SK-N-SH treated with all-trans-retinoic acid at 6 μM for 48 hours (cell line): ENCODE data around the gene DNAJB1.

Experiments used
- ATAC-seq: fragments of 200-7000 bp; cut with Tn5 transposase; 3 replicates; pipeline ENCODE4 v1.9.1; 2020; ENCODE audit warnings: mild to moderate bottlenecking, moderate library complexity
- ARNTL ChIP-seq: fragments of 450-650 bp; formaldehyde crosslinking; IDR thresholded peaks from 2 replicates; pipeline ENCODE4 v1.5.0; 2020; ENCODE audit warnings: low read depth, mild to moderate bottlenecking, moderate library complexity, borderline replicate concordance
- BACH2 ChIP-seq: fragments of 250-450 bp; sonication (Bioruptor Pico); IDR thresholded peaks from 2 replicates; pipeline ENCODE4 v1.9.0; 2021; ENCODE audit warnings: mild to moderate bottlenecking, borderline replicate concordance
- CSDC2 ChIP-seq: fragments of 250-450 bp; sonication (Bioruptor Pico); IDR thresholded peaks from 2 replicates; pipeline ENCODE4 v1.5.0; 2020; ENCODE audit warnings: mild to moderate bottlenecking, moderate library complexity
- ESRRG ChIP-seq: fragments of 250-450 bp; sonication (Bioruptor Pico); IDR thresholded peaks from 2 replicates; pipeline ENCODE4 v1.6.1; 2021; ENCODE audit warnings: mild to moderate bottlenecking
- GLIS3 ChIP-seq: fragments of 250-450 bp; sonication (Bioruptor Pico); IDR thresholded peaks from 2 replicates; pipeline ENCODE4 v1.5.0; 2020; ENCODE audit warnings: mild to moderate bottlenecking, moderate library complexity
- ISL1 ChIP-seq: fragments of 250-450 bp; sonication (Bioruptor Pico); IDR thresholded peaks from 2 replicates; pipeline ENCODE4 v2.1.2; 2022; ENCODE audit warnings: mild to moderate bottlenecking, moderate library complexity
- OSR1 ChIP-seq: fragments of 250-450 bp; sonication (Bioruptor Pico); IDR thresholded peaks from 2 replicates; pipeline ENCODE4 v1.8.0; 2022; ENCODE audit warnings: moderate library complexity, mild to moderate bottlenecking, inconsistent platforms
- PPARA ChIP-seq: fragments of 250-450 bp; sonication (Bioruptor Pico); IDR thresholded peaks from 2 replicates; pipeline ENCODE4 v1.5.0; 2020; ENCODE audit warnings: mild to moderate bottlenecking, borderline replicate concordance
- RARB ChIP-seq: fragments of 250-450 bp; sonication (Bioruptor Pico); IDR thresholded peaks from 2 replicates; pipeline ENCODE4 v1.8.0; 2021; ENCODE audit warnings: mild to moderate bottlenecking, moderate library complexity
- SNAI2 ChIP-seq: fragments of 250-450 bp; sonication (Bioruptor Pico); IDR thresholded peaks from 2 replicates; pipeline ENCODE4 v1.5.0; 2020; ENCODE audit warnings: mild to moderate bottlenecking, moderate library complexity
- TCF4 ChIP-seq: fragments of 250-450 bp; sonication (Bioruptor Pico); IDR thresholded peaks from 2 replicates; pipeline ENCODE4 v1.8.0; 2021; ENCODE audit warnings: mild to moderate bottlenecking, moderate library complexity, borderline replicate concordance
- TOX ChIP-seq: fragments of 250-450 bp; sonication (Bioruptor Pico); IDR thresholded peaks from 2 replicates; pipeline ENCODE4 v1.8.0; 2021; ENCODE audit warnings: mild to moderate bottlenecking, moderate library complexity, borderline replicate concordance
- TSHZ2 ChIP-seq: fragments of 250-450 bp; sonication (Bioruptor Pico); IDR thresholded peaks from 2 replicates; pipeline ENCODE4 v1.5.0; 2020; ENCODE audit warnings: mild to moderate bottlenecking, moderate library complexity
- ZC3H10 ChIP-seq: fragments of 250-450 bp; sonication (Bioruptor Pico); IDR thresholded peaks from 2 replicates; pipeline ENCODE4 v1.5.1; 2021; ENCODE audit warnings: mild to moderate bottlenecking, moderate library complexity
- ZFP3 ChIP-seq: fragments of 250-450 bp; sonication (Bioruptor Pico); IDR thresholded peaks from 2 replicates; pipeline ENCODE4 v1.5.0; 2020; ENCODE audit warnings: mild to moderate bottlenecking, moderate library complexity
- ZFP30 ChIP-seq: fragments of 450-650 bp; formaldehyde crosslinking; IDR thresholded peaks from 2 replicates; pipeline ENCODE4 v1.5.0; 2022; ENCODE audit warnings: mild to moderate bottlenecking, moderate library complexity
- ZNF565 ChIP-seq: fragments of 450-650 bp; formaldehyde crosslinking; conservative IDR thresholded peaks from 2 replicates; pipeline ENCODE4 v1.5.0; 2020; ENCODE audit warnings: low read depth, mild to moderate bottlenecking, moderate library complexity
- ZNF70 ChIP-seq: fragments of 450-650 bp; formaldehyde crosslinking; IDR thresholded peaks from 2 replicates; pipeline ENCODE4 v1.5.0; 2020; ENCODE audit warnings: mild to moderate bottlenecking, moderate library complexity
- ZNF8 ChIP-seq: fragments of 450-650 bp; formaldehyde crosslinking; IDR thresholded peaks from 2 replicates; pipeline ENCODE4 v1.5.0; 2020; ENCODE audit warnings: mild to moderate bottlenecking, moderate library complexity
- TF ChIP-seq, protein P1 (sequence below): fragments of 250-450 bp; sonication (Bioruptor Pico); IDR thresholded peaks from 2 replicates; pipeline ENCODE4 v1.5.1; 2020; ENCODE audit warnings: low read depth, mild to moderate bottlenecking, moderate library complexity
- TF ChIP-seq, protein P2 (sequence below): fragments of 250-450 bp; sonication (Bioruptor Pico); IDR thresholded peaks from 2 replicates; pipeline ENCODE4 v1.8.0; 2020; ENCODE audit warnings: mild to moderate bottlenecking, moderate library complexity, borderline replicate concordance
- TF ChIP-seq, protein P3 (sequence below): fragments of 250-450 bp; sonication (Bioruptor Pico); IDR thresholded peaks from 2 replicates; pipeline ENCODE4 v1.8.0; 2021; ENCODE audit warnings: low read depth, mild to moderate bottlenecking, moderate library complexity, borderline replicate concordance
- TF ChIP-seq, protein P4 (sequence below): fragments of 250-450 bp; sonication (Bioruptor Pico); IDR thresholded peaks from 2 replicates; pipeline ENCODE4 v1.5.1; 2021; ENCODE audit warnings: mild to moderate bottlenecking, moderate library complexity

The DNAJB1 gene

GRCh38 chr19:14517840-14518505, at the start of gene DNAJB1:
Gene DNAJB1 (minus strand): TSS chr19:14518397. CDS start chr19:14518349, 48 bp downstream.
- ATAC-seq, result peak; percentile 84
- TF ChIP-seq ESRRG (peak; percentile 91), ZFP30 (CRISPR knock-in tag) (no peak), TCF4 (CRISPR knock-in tag) (no peak), ZNF70 (CRISPR knock-in tag) (no peak), ZNF565 (CRISPR knock-in tag) (no peak), ZFP3 (no peak), CSDC2 (CRISPR knock-in tag) (no peak), GLIS3 (0 out of 2 replicates have a peak, but pooled peaks have one; percentile 82), ARNTL (CRISPR knock-in tag) (no peak), SNAI2 (CRISPR knock-in tag) (no peak), ZNF8 (CRISPR knock-in tag) (no peak), PPARA (CRISPR knock-in tag) (no peak), ISL1 (CRISPR knock-in tag) (no peak), BACH2 (CRISPR knock-in tag) (no peak), TOX (CRISPR knock-in tag) (0 out of 2 replicates have a peak, but pooled peaks have one; percentile 38), RARB (CRISPR knock-in tag) (0 out of 2 replicates have a peak, but pooled peaks have one; percentile 67), OSR1 (CRISPR knock-in tag) (no peak), TSHZ2 (CRISPR knock-in tag) (no peak), ZC3H10 (peak; percentile 55; the same call in 1 of the 2 replicates)
- TF ChIP-seq, protein P1, sequence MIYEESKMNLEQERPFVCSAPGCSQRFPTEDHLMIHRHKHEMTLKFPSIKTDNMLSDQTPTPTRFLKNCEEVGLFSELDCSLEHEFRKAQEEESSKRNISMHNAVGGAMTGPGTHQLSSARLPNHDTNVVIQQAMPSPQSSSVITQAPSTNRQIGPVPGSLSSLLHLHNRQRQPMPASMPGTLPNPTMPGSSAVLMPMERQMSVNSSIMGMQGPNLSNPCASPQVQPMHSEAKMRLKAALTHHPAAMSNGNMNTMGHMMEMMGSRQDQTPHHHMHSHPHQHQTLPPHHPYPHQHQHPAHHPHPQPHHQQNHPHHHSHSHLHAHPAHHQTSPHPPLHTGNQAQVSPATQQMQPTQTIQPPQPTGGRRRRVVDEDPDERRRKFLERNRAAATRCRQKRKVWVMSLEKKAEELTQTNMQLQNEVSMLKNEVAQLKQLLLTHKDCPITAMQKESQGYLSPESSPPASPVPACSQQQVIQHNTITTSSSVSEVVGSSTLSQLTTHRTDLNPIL (CRISPR knock-in tag), result peak; percentile 27; the same call in 1 of the 2 replicates
- TF ChIP-seq, protein P2, sequence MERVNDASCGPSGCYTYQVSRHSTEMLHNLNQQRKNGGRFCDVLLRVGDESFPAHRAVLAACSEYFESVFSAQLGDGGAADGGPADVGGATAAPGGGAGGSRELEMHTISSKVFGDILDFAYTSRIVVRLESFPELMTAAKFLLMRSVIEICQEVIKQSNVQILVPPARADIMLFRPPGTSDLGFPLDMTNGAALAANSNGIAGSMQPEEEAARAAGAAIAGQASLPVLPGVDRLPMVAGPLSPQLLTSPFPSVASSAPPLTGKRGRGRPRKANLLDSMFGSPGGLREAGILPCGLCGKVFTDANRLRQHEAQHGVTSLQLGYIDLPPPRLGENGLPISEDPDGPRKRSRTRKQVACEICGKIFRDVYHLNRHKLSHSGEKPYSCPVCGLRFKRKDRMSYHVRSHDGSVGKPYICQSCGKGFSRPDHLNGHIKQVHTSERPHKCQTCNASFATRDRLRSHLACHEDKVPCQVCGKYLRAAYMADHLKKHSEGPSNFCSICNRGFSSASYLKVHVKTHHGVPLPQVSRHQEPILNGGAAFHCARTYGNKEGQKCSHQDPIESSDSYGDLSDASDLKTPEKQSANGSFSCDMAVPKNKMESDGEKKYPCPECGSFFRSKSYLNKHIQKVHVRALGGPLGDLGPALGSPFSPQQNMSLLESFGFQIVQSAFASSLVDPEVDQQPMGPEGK, result 0 out of 2 replicates have a peak, but pooled peaks have one; percentile 62
- TF ChIP-seq, protein P3, sequence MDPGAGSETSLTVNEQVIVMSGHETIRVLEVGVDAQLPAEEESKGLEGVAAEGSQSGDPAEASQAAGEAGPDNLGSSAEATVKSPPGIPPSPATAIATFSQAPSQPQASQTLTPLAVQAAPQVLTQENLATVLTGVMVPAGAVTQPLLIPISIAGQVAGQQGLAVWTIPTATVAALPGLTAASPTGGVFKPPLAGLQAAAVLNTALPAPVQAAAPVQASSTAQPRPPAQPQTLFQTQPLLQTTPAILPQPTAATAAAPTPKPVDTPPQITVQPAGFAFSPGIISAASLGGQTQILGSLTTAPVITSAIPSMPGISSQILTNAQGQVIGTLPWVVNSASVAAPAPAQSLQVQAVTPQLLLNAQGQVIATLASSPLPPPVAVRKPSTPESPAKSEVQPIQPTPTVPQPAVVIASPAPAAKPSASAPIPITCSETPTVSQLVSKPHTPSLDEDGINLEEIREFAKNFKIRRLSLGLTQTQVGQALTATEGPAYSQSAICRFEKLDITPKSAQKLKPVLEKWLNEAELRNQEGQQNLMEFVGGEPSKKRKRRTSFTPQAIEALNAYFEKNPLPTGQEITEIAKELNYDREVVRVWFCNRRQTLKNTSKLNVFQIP (CRISPR knock-in tag), result peak; percentile 45; the same call in 1 of the 2 replicates
- TF ChIP-seq, protein P4, sequence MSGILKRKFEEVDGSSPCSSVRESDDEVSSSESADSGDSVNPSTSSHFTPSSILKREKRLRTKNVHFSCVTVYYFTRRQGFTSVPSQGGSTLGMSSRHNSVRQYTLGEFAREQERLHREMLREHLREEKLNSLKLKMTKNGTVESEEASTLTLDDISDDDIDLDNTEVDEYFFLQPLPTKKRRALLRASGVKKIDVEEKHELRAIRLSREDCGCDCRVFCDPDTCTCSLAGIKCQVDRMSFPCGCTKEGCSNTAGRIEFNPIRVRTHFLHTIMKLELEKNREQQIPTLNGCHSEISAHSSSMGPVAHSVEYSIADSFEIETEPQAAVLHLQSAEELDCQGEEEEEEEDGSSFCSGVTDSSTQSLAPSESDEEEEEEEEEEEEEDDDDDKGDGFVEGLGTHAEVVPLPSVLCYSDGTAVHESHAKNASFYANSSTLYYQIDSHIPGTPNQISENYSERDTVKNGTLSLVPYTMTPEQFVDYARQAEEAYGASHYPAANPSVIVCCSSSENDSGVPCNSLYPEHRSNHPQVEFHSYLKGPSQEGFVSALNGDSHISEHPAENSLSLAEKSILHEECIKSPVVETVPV (CRISPR knock-in tag), result 0 out of 2 replicates have a peak, but pooled peaks have one; percentile 58
- TF ChIP-seq, all 23 proteins: peak for 9

- no peak for ATAC-seq
Measured at GRCh38 chr19:14567079-14567478, 48.9 kb upstream of the DNAJB1 start.

More at GRCh38 chr19:14567079-14567478, 48.9 kb upstream of the DNAJB1 start:
- TF ChIP-seq ZFP3 (no peak), ZNF8 (CRISPR knock-in tag) (no peak), SNAI2 (CRISPR knock-in tag) (no peak), GLIS3 (no peak), TCF4 (CRISPR knock-in tag) (no peak), ZNF565 (CRISPR knock-in tag) (no peak), TOX (CRISPR knock-in tag) (no peak), ZC3H10 (no peak), ZNF70 (CRISPR knock-in tag) (no peak), RARB (CRISPR knock-in tag) (no peak)
- TF ChIP-seq, protein P4 (CRISPR knock-in tag), result no peak
- TF ChIP-seq, protein P3 (CRISPR knock-in tag), result no peak
- TF ChIP-seq, protein P1 (CRISPR knock-in tag), result no peak
